ENCODE data around the gene CNTNAP2.
"Not testable (repeated sequence)": the region's sequence is repeated elsewhere in the genome, so short reads cannot be mapped to it uniquely, and the experiment has no call there.

The CNTNAP2 gene

DNA sequence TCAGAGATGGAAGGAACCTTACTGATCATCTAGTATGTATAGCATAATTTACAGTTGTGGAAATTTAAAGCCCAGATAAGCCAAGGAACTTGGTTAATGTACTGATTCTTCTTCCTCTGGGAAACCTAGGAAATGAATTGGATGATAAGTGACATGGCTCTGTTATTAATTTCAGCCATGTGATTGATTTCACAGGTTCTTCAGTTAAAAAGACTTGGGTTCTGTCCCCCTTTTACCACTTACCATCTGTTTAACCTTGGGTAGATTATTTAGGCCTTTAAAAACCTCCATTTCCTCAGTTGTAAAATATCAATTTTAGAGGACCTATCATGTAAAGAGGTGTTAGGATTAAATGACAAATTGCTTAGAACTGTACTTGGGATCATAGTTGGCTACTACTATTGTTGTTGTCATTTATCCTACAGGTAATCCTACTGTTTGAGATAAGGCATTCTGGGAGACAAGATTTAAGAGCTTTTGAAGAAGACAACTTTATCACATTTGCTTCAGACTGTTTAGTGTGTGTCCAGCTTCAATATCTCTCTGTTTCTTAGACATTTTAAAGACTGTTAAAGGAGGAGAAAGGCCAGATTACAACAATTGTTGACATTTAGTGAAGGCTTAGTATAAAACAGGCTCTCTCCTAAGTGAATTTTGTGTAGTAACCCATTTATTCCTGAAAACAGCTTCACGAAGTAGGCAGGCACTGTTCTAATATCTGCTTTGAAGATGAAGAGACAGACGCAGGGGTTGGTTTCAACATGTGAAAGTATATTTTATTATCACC, 1476.9 kb downstream of the CNTNAP2 start:
- DNase-seq, result no peak

- DNase-seq, result no peak
These were observed 1478.4 kb downstream of the CNTNAP2 start for GRCh38 chr7:147595042-147595441.

DNA sequence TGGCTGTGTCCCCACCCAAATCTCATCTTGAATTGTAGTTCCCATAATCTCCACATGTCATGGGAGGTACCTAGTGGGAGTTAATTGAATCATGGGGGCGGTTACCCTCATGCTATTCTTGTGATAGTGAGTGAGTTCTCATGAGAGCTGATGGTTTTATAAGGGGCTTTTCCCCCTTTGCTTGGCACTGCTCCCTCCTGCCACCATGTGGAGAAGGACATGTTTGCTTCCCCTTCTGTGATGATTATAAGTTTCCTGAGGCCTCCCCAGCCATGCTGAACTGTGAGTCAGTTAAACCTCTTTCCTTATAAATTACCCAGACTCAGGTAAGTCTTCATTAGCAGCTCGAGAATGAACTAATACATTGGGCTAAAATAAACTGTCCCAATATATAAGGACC, 1482.1 kb downstream of the CNTNAP2 start:
- DNase-seq, result not testable (repeated sequence)

GRCh38 chr7:147605323-147605722, 1488.7 kb downstream of the CNTNAP2 start:
- DNase-seq, result no peak

DNA sequence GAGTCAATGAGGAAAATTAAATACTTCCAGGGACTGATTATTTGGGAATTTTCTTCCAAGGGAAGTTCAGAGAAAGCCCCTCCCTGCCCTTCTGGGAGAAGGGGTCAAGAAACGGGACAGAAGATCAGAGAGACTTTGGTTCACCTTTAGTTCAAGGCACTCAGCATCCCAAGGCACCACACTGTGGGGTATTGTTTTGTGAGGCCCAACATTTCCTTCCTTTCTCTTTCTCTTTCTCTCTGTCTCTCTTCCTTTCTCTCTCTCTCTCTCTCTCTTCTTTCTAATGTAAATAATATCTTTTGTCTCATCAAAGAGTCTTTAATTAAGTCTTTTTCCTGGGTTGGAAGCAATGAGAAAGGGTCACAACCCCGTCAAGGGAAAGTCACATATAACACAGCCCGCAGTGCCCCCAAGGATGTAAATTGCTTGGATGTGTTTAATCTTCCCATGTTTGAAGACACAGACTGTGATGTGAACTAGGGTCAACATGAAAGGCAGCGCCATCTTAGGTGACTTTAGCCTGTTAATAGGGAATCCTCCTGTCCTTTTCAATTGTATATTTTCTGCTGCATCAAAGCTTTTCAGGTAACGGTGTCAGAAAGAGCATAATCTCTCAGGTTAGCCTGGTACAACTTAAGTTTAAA, 1490.7 kb downstream of the CNTNAP2 start:
- no peak for DNase-seq

DNA sequence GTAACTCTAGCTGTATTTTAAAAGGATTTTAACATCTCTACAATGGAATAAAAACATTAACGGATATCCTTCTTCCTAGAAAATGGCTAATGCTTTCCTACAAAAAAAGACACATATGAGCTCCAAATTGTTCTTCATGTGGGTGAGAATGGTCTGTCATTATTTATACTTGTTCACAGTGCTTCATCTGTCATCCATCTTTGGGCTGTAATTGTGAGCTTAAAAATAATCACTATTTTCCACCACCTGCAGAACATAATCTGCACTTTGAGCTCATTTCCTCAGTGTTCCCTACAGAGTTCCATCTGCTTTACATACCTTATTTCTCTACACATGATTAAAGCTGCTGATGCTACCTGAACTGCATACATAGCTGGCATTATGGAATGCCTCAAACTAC, 1494.8 kb downstream of the CNTNAP2 start:
- DNase-seq, result no peak

GRCh38 chr7:147635288-147635687, 1518.7 kb downstream of the CNTNAP2 start:
- DNase-seq, result no peak

DNA sequence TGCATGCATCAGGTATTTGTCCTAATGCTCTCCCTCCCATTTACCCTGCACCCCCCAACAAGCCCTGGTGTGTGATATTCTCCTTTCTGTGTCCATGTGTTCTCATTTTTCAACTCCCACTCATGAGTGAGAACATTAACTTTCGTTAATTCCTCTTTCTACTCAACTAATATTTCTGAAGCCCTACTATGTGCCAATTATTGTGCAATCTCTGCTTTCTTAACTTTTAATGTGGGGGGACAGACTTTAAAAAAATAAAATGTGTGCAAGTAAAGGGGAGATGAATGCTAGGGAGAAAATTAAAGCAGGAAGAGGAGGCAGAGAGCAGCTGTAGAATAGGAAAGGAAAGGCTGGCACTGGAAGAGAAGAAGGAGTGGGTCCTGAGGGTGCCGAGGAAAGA, 1520.0 kb downstream of the CNTNAP2 start:
- DNase-seq, result no peak

GRCh38 chr7:147638566-147638965, 1522.0 kb downstream of the CNTNAP2 start:
- DNase-seq, result no peak

- DNase-seq, result no peak
These were observed 1522.4 kb downstream of the CNTNAP2 start for GRCh38 chr7:147639037-147639436.

DNA sequence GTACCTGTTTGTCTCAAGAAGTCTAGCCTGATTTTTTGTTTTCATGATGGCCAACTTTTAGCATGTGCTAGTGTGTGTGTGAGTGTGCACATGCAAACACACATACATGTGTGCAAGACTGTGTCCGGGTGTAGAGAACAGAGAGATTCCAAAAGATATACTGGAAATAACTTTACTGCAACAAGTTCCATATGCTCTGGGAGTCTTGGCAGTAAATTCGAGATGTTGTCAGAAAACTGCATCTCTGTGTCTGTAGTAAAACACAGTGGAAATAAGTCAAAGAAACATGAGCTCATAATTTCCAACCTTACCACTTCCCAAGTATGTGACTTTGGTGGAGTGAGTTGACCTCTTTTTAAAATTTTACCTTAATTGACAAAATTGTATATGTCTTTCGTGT, 1523.2 kb downstream of the CNTNAP2 start:
- DNase-seq, result no peak

DNA sequence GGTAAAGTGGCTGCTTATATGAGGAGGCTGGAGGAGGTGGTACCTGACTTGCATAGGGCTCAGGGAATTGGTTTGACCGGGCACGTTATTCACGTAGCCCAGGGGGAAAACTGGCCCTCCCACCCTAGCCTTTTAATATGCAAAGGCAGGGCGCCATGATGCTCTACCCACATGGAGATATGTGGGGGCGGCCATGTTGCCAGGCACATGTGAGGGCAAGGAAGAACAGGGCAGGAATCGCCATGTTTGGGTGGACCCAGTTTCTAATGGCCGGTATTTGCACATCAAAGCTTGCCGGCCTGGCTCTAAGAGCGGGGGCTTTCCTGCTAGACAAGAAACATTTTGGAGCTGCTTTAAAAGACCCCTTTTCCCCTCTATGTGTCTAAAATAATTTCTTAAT, 1524.2 kb downstream of the CNTNAP2 start:
- DNase-seq, result no peak

DNA sequence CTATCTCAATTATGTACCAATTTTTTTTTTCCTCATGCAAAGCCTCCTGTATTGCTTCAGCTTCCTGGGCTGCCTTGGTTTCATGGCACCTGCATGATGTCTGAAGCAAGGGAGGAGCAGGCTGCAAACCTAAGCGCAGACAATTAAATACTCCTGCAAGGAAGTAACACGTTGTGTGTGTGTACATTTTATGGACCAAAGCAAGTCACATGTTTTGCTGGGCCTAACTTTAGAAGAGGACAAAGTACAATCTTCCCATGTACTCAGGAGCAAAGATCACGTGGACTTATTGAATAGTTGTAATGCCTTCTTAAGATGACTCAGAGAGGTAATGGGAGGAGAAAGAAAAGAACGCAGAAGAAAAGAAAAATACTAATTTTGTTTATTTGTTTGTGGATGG, 1530.0 kb downstream of the CNTNAP2 start:
- DNase-seq, result no peak

DNA sequence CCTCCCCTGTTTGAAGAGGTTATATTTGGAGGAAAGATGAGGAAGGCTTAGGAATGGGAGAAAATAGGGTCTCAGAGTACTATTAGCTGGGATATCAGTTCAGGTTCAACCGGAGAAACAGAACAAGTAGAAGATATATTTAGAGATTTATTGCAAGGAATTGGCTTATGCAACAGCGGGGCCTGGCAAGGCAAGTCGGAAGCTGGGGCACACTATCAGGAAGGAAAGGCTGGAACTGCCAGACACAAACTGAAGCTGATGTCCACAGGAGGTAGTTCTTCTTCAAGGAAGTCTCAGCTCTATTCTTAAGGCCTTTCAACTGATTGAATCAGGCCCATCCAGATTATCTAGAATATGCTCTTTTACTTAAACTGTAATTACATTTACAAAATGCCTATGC, 1534.4 kb downstream of the CNTNAP2 start:
- no peak for DNase-seq

DNA sequence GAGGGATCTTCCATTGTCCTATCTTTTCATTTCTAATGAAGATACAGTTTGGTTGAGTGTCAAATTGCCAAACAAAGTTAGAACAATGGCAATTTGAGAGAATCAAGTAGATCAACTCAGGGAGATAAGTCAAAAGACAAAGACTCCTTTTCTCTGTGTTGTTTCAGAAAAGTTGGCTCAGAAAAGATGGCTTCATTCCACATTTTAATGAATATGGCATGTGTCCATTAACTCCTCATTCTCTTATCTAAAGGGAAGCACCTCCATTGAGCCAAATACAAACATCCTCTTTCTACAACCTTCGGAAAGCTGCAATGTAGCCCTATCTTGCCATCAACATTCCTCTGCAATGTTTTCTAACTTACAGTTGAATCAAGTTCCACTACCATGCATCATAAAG, 1535.0 kb downstream of the CNTNAP2 start:
- DNase-seq, result no peak

GRCh38 chr7:147653456-147653855, 1536.9 kb downstream of the CNTNAP2 start:
- DNase-seq, result no peak

DNA sequence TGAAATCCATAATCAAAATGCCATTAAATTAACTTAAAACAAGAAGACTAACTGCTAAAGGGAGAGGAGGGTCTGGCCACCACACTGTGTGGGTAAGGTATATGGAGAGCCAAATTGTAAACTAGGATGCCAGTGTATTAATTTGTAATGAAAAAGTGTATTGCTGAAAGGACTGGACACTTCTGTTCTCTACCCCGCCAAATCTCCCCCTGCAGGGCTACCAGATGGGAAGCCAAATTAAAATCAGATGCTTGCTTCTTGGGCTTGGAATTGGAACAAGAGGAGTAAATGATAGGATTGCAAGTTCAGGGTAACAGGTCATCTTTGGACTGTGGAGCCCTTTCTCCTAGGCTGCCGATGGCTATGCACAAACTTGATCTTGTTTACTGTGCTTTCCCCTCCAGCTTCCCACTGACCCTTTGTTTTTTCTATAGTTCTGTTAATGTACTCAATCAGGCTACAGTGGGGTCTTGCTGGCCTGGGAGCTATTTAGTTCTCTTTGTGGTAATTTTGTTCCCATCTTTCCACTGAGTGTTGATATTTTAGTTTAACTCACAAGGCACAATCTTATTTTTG, 1541.9 kb downstream of the CNTNAP2 start:
- DNase-seq, result no peak

DNA sequence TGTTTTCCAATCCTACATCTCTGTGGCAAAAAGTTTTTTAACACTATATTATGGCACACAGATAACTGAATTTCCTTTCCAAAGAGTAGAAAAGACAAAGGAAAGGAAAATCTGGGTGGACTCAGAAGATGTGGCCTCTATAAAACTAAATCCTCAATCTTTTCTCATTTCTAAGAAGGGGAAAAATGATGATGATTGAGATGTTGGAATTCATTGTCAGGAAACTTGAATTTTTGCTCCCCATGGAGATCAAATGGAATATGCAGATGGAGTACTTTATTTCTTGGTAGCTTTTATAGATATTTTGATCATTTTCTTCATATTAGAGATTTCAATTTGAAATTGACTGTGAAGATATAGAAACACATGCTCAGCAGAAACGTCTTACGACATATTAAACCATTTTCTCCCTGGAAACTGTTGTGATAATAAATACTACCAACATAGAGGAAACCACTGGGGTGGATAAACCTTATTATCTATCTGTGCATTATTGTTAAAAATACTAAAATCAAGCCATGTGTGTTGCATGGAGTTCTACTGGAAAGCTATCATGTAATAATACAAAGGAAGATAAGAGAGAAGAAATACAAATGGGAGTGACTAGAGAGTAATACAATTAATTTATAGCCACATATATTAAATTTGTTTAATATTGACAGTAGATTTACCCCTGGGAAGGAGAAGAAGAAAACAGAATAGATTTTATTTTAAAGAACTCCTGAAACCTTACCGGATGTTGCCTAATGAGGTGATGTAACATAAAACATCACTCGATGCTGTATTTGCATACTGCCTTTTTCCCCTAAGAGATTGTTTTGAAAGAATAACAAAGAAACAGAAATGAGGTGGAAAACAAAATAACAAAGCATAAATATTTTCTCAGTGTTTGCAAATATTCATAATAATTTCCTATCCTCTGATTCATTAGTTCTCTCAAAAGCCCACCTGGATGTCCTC, 1542.7 kb downstream of the CNTNAP2 start:
- no peak for DNase-seq

GRCh38 chr7:147664541-147664940, 1547.9 kb downstream of the CNTNAP2 start:
- no peak for DNase-seq

GRCh38 chr7:147670759-147671158, 1554.2 kb downstream of the CNTNAP2 start:
- no peak for DNase-seq

- no peak for DNase-seq
These were observed 1558.1 kb downstream of the CNTNAP2 start for GRCh38 chr7:147674705-147675104.

- DNase-seq, result no peak
These were observed 1562.3 kb downstream of the CNTNAP2 start for GRCh38 chr7:147678943-147679342.

- no peak for DNase-seq
These were observed 1564.9 kb downstream of the CNTNAP2 start for GRCh38 chr7:147681530-147681929.

All from activated CD4-positive, CD25-positive, alpha-beta regulatory T cell (primary cell).